Mesenchymal stem cell (in vitro differentiated cells and primary cell): ENCODE data around the gene TCF7L1.
"Not testable (repeated sequence)": the region's sequence is repeated elsewhere in the genome, so short reads cannot be mapped to it uniquely, and the experiment has no call there.

Source experiments
- DNase-seq: peaks from one replicate; pipeline ENCODE4 v3.0.0-alpha.2; 2013
- H2AFZ ChIP-seq: one replicate; pipeline ENCODE4 v1.6.1; 2013; ENCODE audit warnings: low read depth, mild to moderate bottlenecking, control low read depth, inconsistent platforms, low read length, moderate library complexity
- H2AK5ac ChIP-seq: 2 replicates; pipeline ENCODE4 v1.6.1; 2013; ENCODE audit warnings: low read length, moderate library complexity, mild to moderate bottlenecking, inconsistent platforms; ENCODE audit not compliant: severe bottlenecking
- H2BK120ac ChIP-seq: one replicate; pipeline ENCODE4 v1.6.1; 2013; ENCODE audit warnings: low read depth, mild to moderate bottlenecking, inconsistent platforms, low read length, moderate library complexity
- H2BK12ac ChIP-seq, 2 experiments: one replicate each; pipeline ENCODE4 v1.6.1; 2013; ENCODE audit warnings: inconsistent platforms in 2 of 2, low read length in 2 of 2, mild to moderate bottlenecking in 2 of 2, moderate library complexity in 2 of 2, control low read depth in 1 of 2
- H2BK15ac ChIP-seq: one replicate; pipeline ENCODE4 v1.6.1; 2013; ENCODE audit warnings: mild to moderate bottlenecking, low read depth, inconsistent platforms; ENCODE audit not compliant: poor library complexity, severe bottlenecking
- H2BK5ac ChIP-seq: 2 replicates; pipeline ENCODE4 v1.6.1; 2013; ENCODE audit warnings: low read depth, mild to moderate bottlenecking, low read length, control low read depth, inconsistent platforms; ENCODE audit not compliant: poor library complexity, severe bottlenecking
- H3K14ac ChIP-seq, 2 experiments: one replicate each; pipeline ENCODE4 v1.6.1; 2013; ENCODE audit warnings: inconsistent platforms in 2 of 2, low read length in 2 of 2, control low read depth in 1 of 2, mild to moderate bottlenecking in 1 of 2, moderate library complexity in 1 of 2
- H3K18ac ChIP-seq, 2 experiments: one replicate each; pipeline ENCODE4 v1.6.1; 2013; ENCODE audit warnings: inconsistent platforms in 2 of 2, low read length in 2 of 2, control low read depth in 1 of 2, low read depth in 1 of 2, mild to moderate bottlenecking in 1 of 2
- H3K23ac ChIP-seq, 2 experiments: one replicate each; pipeline ENCODE4 v1.6.1; 2013; ENCODE audit warnings: inconsistent platforms in 2 of 2, low read length in 2 of 2, mild to moderate bottlenecking in 2 of 2, moderate library complexity in 2 of 2, control low read depth in 1 of 2
- H3K27ac ChIP-seq: 2 replicates; pipeline ENCODE4 v1.5.1; 2013; ENCODE audit warnings: mild to moderate bottlenecking, moderate library complexity, low read length, control low read depth, inconsistent platforms; ENCODE audit not compliant: poor library complexity, severe bottlenecking
- H3K27me3 ChIP-seq, 2 experiments: 2 replicates each; pipeline versions ENCODE4 v1.6.1 to v1.7.0; 2013; ENCODE audit warnings: low read length in 2 of 2, mild to moderate bottlenecking in 2 of 2, moderate library complexity in 2 of 2, control low read depth in 1 of 2, inconsistent platforms in 1 of 2; ENCODE audit not compliant: control insufficient read depth in 1 of 2, insufficient read depth in 1 of 2
- H3K36me3 ChIP-seq, 2 experiments: 2 replicates each; pipeline versions ENCODE4 v1.6.1 to v1.7.0; 2013; ENCODE audit warnings: low read length in 2 of 2, control low read depth in 1 of 2, inconsistent platforms in 1 of 2, low read depth in 1 of 2, mild to moderate bottlenecking in 1 of 2; ENCODE audit not compliant: insufficient read depth in 2 of 2, control insufficient read depth in 1 of 2
- H3K4ac ChIP-seq, 2 experiments: one replicate each; pipeline ENCODE4 v1.6.1; 2013; ENCODE audit warnings: inconsistent platforms in 2 of 2, low read length in 2 of 2, mild to moderate bottlenecking in 2 of 2, moderate library complexity in 2 of 2, control low read depth in 1 of 2, low read depth in 1 of 2
- H3K4me1 ChIP-seq: 2 replicates; pipeline ENCODE4 v1.6.1; 2013; ENCODE audit warnings: low read depth, low read length, control low read depth; ENCODE audit not compliant: control insufficient read depth, insufficient read depth
- H3K4me2 ChIP-seq: 2 replicates; pipeline ENCODE4 v1.6.1; 2013; ENCODE audit warnings: low read length, mild to moderate bottlenecking, inconsistent platforms; ENCODE audit not compliant: poor library complexity, severe bottlenecking
- H3K4me3 ChIP-seq, 2 experiments: 2 replicates each; pipeline versions ENCODE4 v1.5.1 to v1.7.0; 2013; ENCODE audit warnings: low read length in 2 of 2, mild to moderate bottlenecking in 2 of 2, control low read depth in 1 of 2, low read depth in 1 of 2; ENCODE audit not compliant: insufficient read depth in 1 of 2
- H3K79me1 ChIP-seq: replicated peaks from 2 replicates; pipeline ENCODE4 v1.6.1; 2013; ENCODE audit warnings: mild to moderate bottlenecking, control low read depth, low read length, inconsistent platforms; ENCODE audit not compliant: poor library complexity, severe bottlenecking
- H3K9ac ChIP-seq: 2 replicates; pipeline ENCODE4 v1.7.0; 2013; ENCODE audit warnings: mild to moderate bottlenecking, low read length, moderate library complexity
- H3K9me3 ChIP-seq: 2 replicates; pipeline ENCODE4 v1.7.0; 2013; ENCODE audit warnings: mild to moderate bottlenecking, low read length; ENCODE audit not compliant: control insufficient read depth
- H4K8ac ChIP-seq: one replicate; pipeline ENCODE4 v1.6.1; 2013; ENCODE audit warnings: inconsistent platforms, mild to moderate bottlenecking, low read length, moderate library complexity
- H4K91ac ChIP-seq: one replicate; pipeline ENCODE4 v1.6.1; 2013; ENCODE audit warnings: mild to moderate bottlenecking, low read length, inconsistent platforms
- WGBS: methylation state at CpG from one replicate; pipeline ENCODE4 v1.1.7; 2013; ENCODE audit warnings: mixed read lengths; 5-methylcytosine and 5-hydroxymethylcytosine counted together

Gene TCF7L1

GRCh38 chr2:85310330-85310729 lies 177.1 kb downstream of the TCF7L1 start:
- Histone ChIP-seq H3K79me1 (peaks cover 4% of the 10 kb centered on the region), H3K18ac (no peak overlapping the region), H2BK5ac (no peak overlapping the region), H2AK5ac (no peak overlapping the region), H3K27ac (no peak overlapping the region), H2BK120ac (no peak overlapping the region), H3K4me1 (peaks cover 24% of the 10 kb centered on the region), H3K9me3 (no peaks in the 10 kb centered on the region), H2AFZ (no peak overlapping the region), H3K36me3 (peaks cover 40 to 51% of the 10 kb centered on the region in 2 experiments), H3K4me2 (no peak overlapping the region), H4K8ac (no peak overlapping the region), H2BK12ac (no peak overlapping the region), H3K9ac (no peak overlapping the region), H3K4ac (no peak overlapping the region), H3K27me3 (no peaks in the 10 kb centered on the region), H3K14ac (no peak overlapping the region), H3K4me3 (no peak overlapping the region), H2BK15ac (no peak overlapping the region), H4K91ac (no peak overlapping the region), H3K23ac (no peak overlapping the region)
- 79% methylated on average over 3 of the region's 3 CpGs for WGBS
- no peak for DNase-seq

GRCh38 chr2:85312404-85312803 lies 179.2 kb downstream of the TCF7L1 start:
- H2BK15ac ChIP-seq, result no peak overlapping the region
- no peak overlapping the region for H3K4ac ChIP-seq
- H3K9ac ChIP-seq, result peak overlapping the region; percentile 62
- no peaks in the 10 kb centered on the region for H3K9me3 ChIP-seq
- H2BK120ac ChIP-seq, result no peak overlapping the region
- H3K23ac ChIP-seq, result no peak overlapping the region
- H3K14ac ChIP-seq, result no peak overlapping the region
- DNase-seq, result peak; percentile 52
- no peak overlapping the region for H3K18ac ChIP-seq
- H3K36me3 ChIP-seq, result peaks cover 42 to 47% of the 10 kb centered on the region in 2 experiments
- H2AFZ ChIP-seq, result no peak overlapping the region
- no peak overlapping the region for H2BK5ac ChIP-seq
- H3K4me3 ChIP-seq, result no peak overlapping the region
- H3K27ac ChIP-seq, result no peak overlapping the region
- WGBS, result 96% methylated on average over 6 of the region's 7 CpGs
- peaks cover 24% of the 10 kb centered on the region for H3K4me1 ChIP-seq
- H3K4me2 ChIP-seq, result no peak overlapping the region
- H2BK12ac ChIP-seq, result no peak overlapping the region
- no peak overlapping the region for H4K8ac ChIP-seq
- no peak overlapping the region for H2AK5ac ChIP-seq
- H3K27me3 ChIP-seq, result no peaks in the 10 kb centered on the region
- no peak overlapping the region for H4K91ac ChIP-seq
- H3K79me1 ChIP-seq, result peaks cover 5% of the 10 kb centered on the region

- Histone ChIP-seq H2AFZ (no peak overlapping the region), H3K9ac (no peak overlapping the region), H4K91ac (no peak overlapping the region), H3K4me2 (no peak overlapping the region), H2BK120ac (no peak overlapping the region), H3K4me3 (no peak overlapping the region), H2AK5ac (no peak overlapping the region), H3K14ac (no peak overlapping the region), H2BK15ac (no peak overlapping the region), H4K8ac (no peak overlapping the region), H3K36me3 (peaks cover 44 to 46% of the 10 kb centered on the region in 2 experiments), H3K4ac (no peak overlapping the region), H2BK5ac (no peak overlapping the region), H3K27me3 (no peaks in the 10 kb centered on the region), H3K4me1 (peaks cover 15% of the 10 kb centered on the region), H3K79me1 (peaks cover 14% of the 10 kb centered on the region), H3K9me3 (no peaks in the 10 kb centered on the region), H2BK12ac (no peak overlapping the region), H3K27ac (no peak overlapping the region), H3K18ac (no peak overlapping the region), H3K23ac (no peak overlapping the region)
- no peak for DNase-seq
- WGBS, result 97% methylated on average over 10 of the region's 10 CpGs
Observed at GRCh38 chr2:85314884-85315242, 181.7 kb downstream of the TCF7L1 start.

GRCh38 chr2:85315921-85316320 lies 182.7 kb downstream of the TCF7L1 start:
- DNase-seq, H3K23ac ChIP-seq, H3K4me3 ChIP-seq, H3K27ac ChIP-seq, H3K27me3 ChIP-seq, H3K18ac ChIP-seq, H2BK5ac ChIP-seq, H2AFZ ChIP-seq, H2BK12ac ChIP-seq, H2AK5ac ChIP-seq, H3K4ac ChIP-seq, H3K14ac ChIP-seq, H4K91ac ChIP-seq, H3K9ac ChIP-seq, H2BK120ac ChIP-seq, H3K4me2 ChIP-seq, H2BK15ac ChIP-seq, H3K9me3 ChIP-seq, H4K8ac ChIP-seq: not testable (repeated sequence)
- peaks cover 44 to 51% of the 10 kb centered on the region in 2 experiments for H3K36me3 ChIP-seq
- H3K79me1 ChIP-seq, result peaks cover 19% of the 10 kb centered on the region
- WGBS, result 72% methylated on average over 5 of the region's 5 CpGs
- H3K4me1 ChIP-seq, result peaks cover 11% of the 10 kb centered on the region
